HepG2 (cell line): ENCODE results near the gene PTPN14.

Experiments used
- CAMTA2 ChIP-seq: sonication (generic); formaldehyde crosslinking; IDR thresholded peaks from 2 replicates; pipeline ENCODE4 v1.4.0; 2020; ENCODE audit warnings: mild to moderate bottlenecking, missing genetic modification reagents, borderline replicate concordance
- MXD4 ChIP-seq: IDR thresholded peaks from 2 replicates; pipeline ENCODE4 v1.6.1; 2016; ENCODE audit warnings: mild to moderate bottlenecking, missing biosample characterization, missing genetic modification reagents
- MYNN ChIP-seq: sonication (generic); formaldehyde crosslinking; IDR thresholded peaks from 2 replicates; pipeline ENCODE4 v1.4.0; 2020; ENCODE audit warnings: mild to moderate bottlenecking, low read depth, missing genetic modification reagents
- POLR2A ChIP-seq, 2 experiments: IDR thresholded peaks; 2 replicates each; pipeline ENCODE4 v1.6.1; 2011; ENCODE audit warnings: low read depth in 2 of 2, low read length in 2 of 2, mild to moderate bottlenecking in 1 of 2, moderate library complexity in 1 of 2; ENCODE audit not compliant: insufficient read depth in 1 of 2
- POLR2AphosphoS5 ChIP-seq: IDR thresholded peaks from 2 replicates; pipeline ENCODE4 v1.6.1; 2012; ENCODE audit warnings: low read depth, low read length
- ZMAT3 ChIP-seq: sonication (generic); formaldehyde crosslinking; conservative IDR thresholded peaks from 2 replicates; pipeline ENCODE4 v1.7.0; 2021; ENCODE audit warnings: missing genetic modification reagents
- ZNF274 ChIP-seq: sonication (generic); formaldehyde crosslinking; IDR thresholded peaks from 2 replicates; pipeline ENCODE4 v1.5.1; 2020; ENCODE audit warnings: mild to moderate bottlenecking, missing genetic modification reagents
- ZNF775 ChIP-seq: sonication (generic); formaldehyde crosslinking; IDR thresholded peaks from 2 replicates; pipeline ENCODE4 v1.4.0; 2020; ENCODE audit warnings: missing genetic modification reagents, mild to moderate bottlenecking, moderate library complexity, borderline replicate concordance
- ZSCAN29 ChIP-seq: sonication (generic); formaldehyde crosslinking; conservative IDR thresholded peaks from 2 replicates; pipeline ENCODE4 v1.4.0; 2020; ENCODE audit warnings: mild to moderate bottlenecking, missing genetic modification reagents
- TF ChIP-seq, protein P1 (sequence below): sonication (generic); formaldehyde crosslinking; IDR thresholded peaks from 2 replicates; pipeline ENCODE4 v1.5.0; 2020; ENCODE audit warnings: mild to moderate bottlenecking, missing genetic modification reagents, moderate library complexity
- TF ChIP-seq, protein P2 (sequence below): sonication (generic); formaldehyde crosslinking; IDR thresholded peaks from 2 replicates; pipeline ENCODE4 v1.4.0; 2020; ENCODE audit warnings: mild to moderate bottlenecking, missing genetic modification reagents
- TF ChIP-seq, protein P3 (sequence below): sonication (generic); formaldehyde crosslinking; IDR thresholded peaks from 2 replicates; pipeline ENCODE4 v1.4.0; 2020; ENCODE audit warnings: low read depth, missing genetic modification reagents
- TF ChIP-seq, protein P4 (sequence below): sonication (generic); formaldehyde crosslinking; IDR thresholded peaks from 2 replicates; pipeline ENCODE4 v1.5.0; 2020; ENCODE audit warnings: mild to moderate bottlenecking, missing genetic modification reagents
- TF ChIP-seq, protein P5 (sequence below): sonication (generic); formaldehyde crosslinking; IDR thresholded peaks from 2 replicates; pipeline ENCODE4 v1.8.1; 2023; ENCODE audit warnings: mild to moderate bottlenecking, moderate library complexity, missing genetic modification reagents

DNA sequence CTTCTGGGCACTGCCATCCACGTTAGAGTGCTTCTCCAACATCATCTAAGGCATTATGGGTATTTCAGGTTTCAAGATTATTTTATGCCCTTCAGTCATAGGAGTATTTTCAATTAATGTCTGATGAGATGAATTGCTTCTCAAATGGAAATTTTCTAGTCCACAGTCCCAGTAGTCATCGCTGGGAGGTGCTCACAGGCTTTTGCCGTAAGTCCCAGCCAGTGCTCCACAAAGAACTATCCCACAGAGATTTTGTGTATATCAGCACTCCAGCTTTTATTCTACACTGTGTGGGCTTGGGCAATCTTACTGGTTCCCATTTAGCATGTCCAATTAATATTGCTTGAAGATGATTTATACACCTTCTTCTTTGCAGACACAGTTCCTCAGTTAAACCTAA, 209.5 kb downstream of the PTPN14 start:
- TF ChIP-seq ZNF775 (no peak), ZSCAN29 (CRISPR knock-in tag) (no peak), ZMAT3 (CRISPR knock-in tag) (no peak), POLR2AphosphoS5 (no peak), MYNN (no peak), ZNF274 (CRISPR knock-in tag) (no peak), MXD4 (CRISPR knock-in tag) (no peak), CAMTA2 (CRISPR knock-in tag) (no peak), POLR2A (IDR thresholded peaks at IDR 0.05; ENCODE audit: insufficient read depth in 1 of 2, low read depth in 2 of 2, low read length in 2 of 2) (no peak)
- TF ChIP-seq, protein P1, sequence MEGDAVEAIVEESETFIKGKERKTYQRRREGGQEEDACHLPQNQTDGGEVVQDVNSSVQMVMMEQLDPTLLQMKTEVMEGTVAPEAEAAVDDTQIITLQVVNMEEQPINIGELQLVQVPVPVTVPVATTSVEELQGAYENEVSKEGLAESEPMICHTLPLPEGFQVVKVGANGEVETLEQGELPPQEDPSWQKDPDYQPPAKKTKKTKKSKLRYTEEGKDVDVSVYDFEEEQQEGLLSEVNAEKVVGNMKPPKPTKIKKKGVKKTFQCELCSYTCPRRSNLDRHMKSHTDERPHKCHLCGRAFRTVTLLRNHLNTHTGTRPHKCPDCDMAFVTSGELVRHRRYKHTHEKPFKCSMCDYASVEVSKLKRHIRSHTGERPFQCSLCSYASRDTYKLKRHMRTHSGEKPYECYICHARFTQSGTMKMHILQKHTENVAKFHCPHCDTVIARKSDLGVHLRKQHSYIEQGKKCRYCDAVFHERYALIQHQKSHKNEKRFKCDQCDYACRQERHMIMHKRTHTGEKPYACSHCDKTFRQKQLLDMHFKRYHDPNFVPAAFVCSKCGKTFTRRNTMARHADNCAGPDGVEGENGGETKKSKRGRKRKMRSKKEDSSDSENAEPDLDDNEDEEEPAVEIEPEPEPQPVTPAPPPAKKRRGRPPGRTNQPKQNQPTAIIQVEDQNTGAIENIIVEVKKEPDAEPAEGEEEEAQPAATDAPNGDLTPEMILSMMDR = no peak
- TF ChIP-seq, protein P2, sequence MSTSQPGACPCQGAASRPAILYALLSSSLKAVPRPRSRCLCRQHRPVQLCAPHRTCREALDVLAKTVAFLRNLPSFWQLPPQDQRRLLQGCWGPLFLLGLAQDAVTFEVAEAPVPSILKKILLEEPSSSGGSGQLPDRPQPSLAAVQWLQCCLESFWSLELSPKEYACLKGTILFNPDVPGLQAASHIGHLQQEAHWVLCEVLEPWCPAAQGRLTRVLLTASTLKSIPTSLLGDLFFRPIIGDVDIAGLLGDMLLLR (CRISPR knock-in tag) = no peak
- TF ChIP-seq, protein P3, sequence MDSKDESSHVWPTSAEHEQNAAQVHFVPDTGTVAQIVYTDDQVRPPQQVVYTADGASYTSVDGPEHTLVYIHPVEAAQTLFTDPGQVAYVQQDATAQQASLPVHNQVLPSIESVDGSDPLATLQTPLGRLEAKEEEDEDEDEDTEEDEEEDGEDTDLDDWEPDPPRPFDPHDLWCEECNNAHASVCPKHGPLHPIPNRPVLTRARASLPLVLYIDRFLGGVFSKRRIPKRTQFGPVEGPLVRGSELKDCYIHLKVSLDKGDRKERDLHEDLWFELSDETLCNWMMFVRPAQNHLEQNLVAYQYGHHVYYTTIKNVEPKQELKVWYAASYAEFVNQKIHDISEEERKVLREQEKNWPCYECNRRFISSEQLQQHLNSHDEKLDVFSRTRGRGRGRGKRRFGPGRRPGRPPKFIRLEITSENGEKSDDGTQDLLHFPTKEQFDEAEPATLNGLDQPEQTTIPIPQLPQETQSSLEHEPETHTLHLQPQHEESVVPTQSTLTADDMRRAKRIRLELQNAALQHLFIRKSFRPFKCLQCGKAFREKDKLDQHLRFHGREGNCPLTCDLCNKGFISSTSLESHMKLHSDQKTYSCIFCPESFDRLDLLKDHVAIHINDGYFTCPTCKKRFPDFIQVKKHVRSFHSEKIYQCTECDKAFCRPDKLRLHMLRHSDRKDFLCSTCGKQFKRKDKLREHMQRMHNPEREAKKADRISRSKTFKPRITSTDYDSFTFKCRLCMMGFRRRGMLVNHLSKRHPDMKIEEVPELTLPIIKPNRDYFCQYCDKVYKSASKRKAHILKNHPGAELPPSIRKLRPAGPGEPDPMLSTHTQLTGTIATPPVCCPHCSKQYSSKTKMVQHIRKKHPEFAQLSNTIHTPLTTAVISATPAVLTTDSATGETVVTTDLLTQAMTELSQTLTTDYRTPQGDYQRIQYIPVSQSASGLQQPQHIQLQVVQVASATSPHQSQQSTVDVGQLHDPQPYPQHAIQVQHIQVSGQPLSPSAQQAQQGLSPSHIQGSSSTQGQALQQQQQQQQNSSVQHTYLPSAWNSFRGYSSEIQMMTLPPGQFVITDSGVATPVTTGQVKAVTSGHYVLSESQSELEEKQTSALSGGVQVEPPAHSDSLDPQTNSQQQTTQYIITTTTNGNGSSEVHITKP (CRISPR knock-in tag) = no peak
- TF ChIP-seq, protein P4, sequence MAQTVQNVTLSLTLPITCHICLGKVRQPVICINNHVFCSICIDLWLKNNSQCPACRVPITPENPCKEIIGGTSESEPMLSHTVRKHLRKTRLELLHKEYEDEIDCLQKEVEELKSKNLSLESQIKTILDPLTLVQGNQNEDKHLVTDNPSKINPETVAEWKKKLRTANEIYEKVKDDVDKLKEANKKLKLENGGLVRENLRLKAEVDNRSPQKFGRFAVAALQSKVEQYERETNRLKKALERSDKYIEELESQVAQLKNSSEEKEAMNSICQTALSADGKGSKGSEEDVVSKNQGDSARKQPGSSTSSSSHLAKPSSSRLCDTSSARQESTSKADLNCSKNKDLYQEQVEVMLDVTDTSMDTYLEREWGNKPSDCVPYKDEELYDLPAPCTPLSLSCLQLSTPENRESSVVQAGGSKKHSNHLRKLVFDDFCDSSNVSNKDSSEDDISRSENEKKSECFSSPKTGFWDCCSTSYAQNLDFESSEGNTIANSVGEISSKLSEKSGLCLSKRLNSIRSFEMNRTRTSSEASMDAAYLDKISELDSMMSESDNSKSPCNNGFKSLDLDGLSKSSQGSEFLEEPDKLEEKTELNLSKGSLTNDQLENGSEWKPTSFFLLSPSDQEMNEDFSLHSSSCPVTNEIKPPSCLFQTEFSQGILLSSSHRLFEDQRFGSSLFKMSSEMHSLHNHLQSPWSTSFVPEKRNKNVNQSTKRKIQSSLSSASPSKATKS (CRISPR knock-in tag) = no peak
- TF ChIP-seq, protein P5, sequence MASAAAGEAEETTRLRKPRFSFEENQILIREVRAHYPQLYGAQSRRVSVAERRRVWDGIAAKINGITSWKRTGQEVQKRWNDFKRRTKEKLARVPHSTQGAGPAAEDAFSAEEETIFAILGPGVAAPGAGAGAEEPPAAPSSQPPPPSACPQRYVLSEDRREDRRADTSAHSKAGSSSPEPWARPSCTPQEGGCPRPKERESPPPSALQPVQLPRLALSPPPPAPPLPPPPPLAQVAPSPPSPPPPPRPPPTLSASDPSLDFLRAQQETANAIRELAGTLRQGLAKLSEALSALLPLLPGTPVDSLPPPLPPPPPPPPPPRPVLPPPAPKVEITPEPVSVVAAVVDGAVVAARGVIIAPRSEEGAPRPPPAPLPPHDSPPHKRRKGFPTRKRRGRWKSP = no peak
